HG03159 (cell line): ENCODE measurements around the gene ANXA11.

ENCODE experiments used
- ATAC-seq: cut with Tn5 transposase; IDR thresholded peaks from one replicate; pipeline ENCODE4 v1.9.1; 2021; ENCODE audit warnings: mild to moderate bottlenecking, moderate library complexity; ENCODE audit not compliant: unreplicated experiment

ANXA11 gene

GRCh38 chr10:80191589-80192270, 13.6 kb downstream of the ANXA11 start:
- no peak for ATAC-seq

GRCh38 chr10:80188713-80189112, 16.6 kb downstream of the ANXA11 start:
- ATAC-seq: no peak

GRCh38 chr10:80187465-80188409, 17.6 kb downstream of the ANXA11 start:
- peak; percentile 94 for ATAC-seq

GRCh38 chr10:80187060-80187459, 18.3 kb downstream of the ANXA11 start:
- ATAC-seq: no peak

- ATAC-seq: no peak
These were observed 18.8 kb downstream of the ANXA11 start for GRCh38 chr10:80186364-80187012.

- ATAC-seq: no peak
These were observed 19.6 kb downstream of the ANXA11 start for GRCh38 chr10:80185578-80186299.

GRCh38 chr10:80184291-80184690, 21.0 kb downstream of the ANXA11 start:
- no peak for ATAC-seq

GRCh38 chr10:80183436-80183835, 21.9 kb downstream of the ANXA11 start:
- no peak for ATAC-seq

GRCh38 chr10:80182986-80183385, 22.4 kb downstream of the ANXA11 start:
- no peak for ATAC-seq

- ATAC-seq: no peak
These were observed 27.3 kb downstream of the ANXA11 start for GRCh38 chr10:80177781-80178636.

- no peak for ATAC-seq
These were observed 28.8 kb downstream of the ANXA11 start for GRCh38 chr10:80176526-80176925.

- ATAC-seq: no peak
These were observed 30.5 kb downstream of the ANXA11 start for GRCh38 chr10:80174641-80175395.

GRCh38 chr10:80173466-80173865, 31.9 kb downstream of the ANXA11 start:
- ATAC-seq: no peak

- ATAC-seq: no peak
These were observed 32.4 kb downstream of the ANXA11 start for GRCh38 chr10:80172896-80173295.

- ATAC-seq: no peak
These were observed 34.1 kb downstream of the ANXA11 start for GRCh38 chr10:80171248-80171660.

- ATAC-seq: no peak
These were observed 34.7 kb downstream of the ANXA11 start for GRCh38 chr10:80170641-80171040.

- no peak for ATAC-seq
These were observed 35.3 kb downstream of the ANXA11 start for GRCh38 chr10:80170026-80170425.

- no peak for ATAC-seq
These were observed 36.5 kb downstream of the ANXA11 start for GRCh38 chr10:80168679-80169380.

- ATAC-seq: no peak
These were observed 37.2 kb downstream of the ANXA11 start for GRCh38 chr10:80168162-80168511.
